ENCODE measurements around the gene PPP1R3F. TPM values are rescaled to one million over a fixed set of nuclear protein-coding genes. Genes with fewer than 3 reads are reported as not detected.

Gene PPP1R3F
- total RNA-seq, 1 donor from 2014 or later = 6.3 TPM

- Mint-ChIP-seq H3K4me3 (no peak overlapping the region), H3K27ac (no peak overlapping the region), H3K36me3 (ENCODE audit: low read depth) (peaks cover 21% of the 10 kb centered on the region), H3K27me3 (no peaks in the 10 kb centered on the region), H3K9me3 (no peaks in the 10 kb centered on the region), H3K4me1 (peaks cover 9% of the 10 kb centered on the region)
- DNase-seq = no peak
- intact Hi-C loops (cut with micrococcal nuclease) = no loop called here
Observed at GRCh38 chrX:49238735-49239134, 30.9 kb upstream of the PPP1R3F start.

GRCh38 chrX:49242545-49243066, 27.0 kb upstream of the PPP1R3F start:
- DNase-seq = no peak
- Mint-ChIP-seq H3K4me1 (no peaks in the 10 kb centered on the region), H3K36me3 (ENCODE audit: low read depth) (peaks cover 33% of the 10 kb centered on the region), H3K27ac (no peak overlapping the region), H3K9me3 (no peaks in the 10 kb centered on the region), H3K4me3 (no peak overlapping the region), H3K27me3 (no peaks in the 10 kb centered on the region)
- intact Hi-C loops (cut with micrococcal nuclease) = no loop called here

GRCh38 chrX:49243166-49243565, 26.4 kb upstream of the PPP1R3F start:
- Mint-ChIP-seq H3K4me1 (no peaks in the 10 kb centered on the region), H3K4me3 (no peak overlapping the region), H3K27ac (no peak overlapping the region), H3K27me3 (no peaks in the 10 kb centered on the region), H3K36me3 (ENCODE audit: low read depth) (peaks cover 33% of the 10 kb centered on the region), H3K9me3 (no peaks in the 10 kb centered on the region)
- intact Hi-C loops (cut with micrococcal nuclease) = no loop called here
- DNase-seq = no peak

- peaks cover 35% of the 10 kb centered on the region for H3K36me3 Mint-ChIP-seq (ENCODE audit: low read depth)
Observed at GRCh38 chrX:49244207-49244606, 25.4 kb upstream of the PPP1R3F start.

GRCh38 chrX:49246541-49246940, 23.1 kb upstream of the PPP1R3F start:
- no peaks in the 10 kb centered on the region for H3K9me3 Mint-ChIP-seq
- H3K36me3 Mint-ChIP-seq (ENCODE audit: low read depth) = peaks cover 33% of the 10 kb centered on the region

More at GRCh38 chrX:49244207-49244606, 25.4 kb upstream of the PPP1R3F start:
- H3K4me1 Mint-ChIP-seq = no peaks in the 10 kb centered on the region
- H3K27me3 Mint-ChIP-seq = no peaks in the 10 kb centered on the region
- H3K4me3 Mint-ChIP-seq = no peak overlapping the region
- no peak for DNase-seq
- intact Hi-C loops (cut with micrococcal nuclease) = no loop called here
- no peaks in the 10 kb centered on the region for H3K9me3 Mint-ChIP-seq
- H3K27ac Mint-ChIP-seq = no peak overlapping the region

GRCh38 chrX:49247346-49247745, 22.2 kb upstream of the PPP1R3F start:
- Mint-ChIP-seq H3K27me3 (no peaks in the 10 kb centered on the region), H3K36me3 (ENCODE audit: low read depth) (peaks cover 35% of the 10 kb centered on the region), H3K4me1 (peaks cover 6% of the 10 kb centered on the region), H3K4me3 (no peak overlapping the region), H3K9me3 (no peaks in the 10 kb centered on the region), H3K27ac (no peak overlapping the region)
- intact Hi-C loops (cut with micrococcal nuclease) = no loop called here
- no peak for DNase-seq

More at GRCh38 chrX:49246541-49246940, 23.1 kb upstream of the PPP1R3F start:
- H3K27me3 Mint-ChIP-seq = no peaks in the 10 kb centered on the region
- DNase-seq = no peak
- intact Hi-C loops (cut with micrococcal nuclease) = no loop called here
- peaks cover 6% of the 10 kb centered on the region for H3K4me1 Mint-ChIP-seq
- H3K4me3 Mint-ChIP-seq = no peak overlapping the region
- no peak overlapping the region for H3K27ac Mint-ChIP-seq

- Mint-ChIP-seq H3K4me1 (peaks cover 6% of the 10 kb centered on the region), H3K27ac (no peak overlapping the region), H3K9me3 (no peaks in the 10 kb centered on the region), H3K4me3 (no peak overlapping the region), H3K36me3 (ENCODE audit: low read depth) (peaks cover 37% of the 10 kb centered on the region), H3K27me3 (no peaks in the 10 kb centered on the region)
- DNase-seq = no peak
- intact Hi-C loops (cut with micrococcal nuclease) = no loop called here
Observed at GRCh38 chrX:49247916-49248811, 21.4 kb upstream of the PPP1R3F start.

GRCh38 chrX:49249071-49249470, 20.5 kb upstream of the PPP1R3F start:
- H3K9me3 Mint-ChIP-seq = no peaks in the 10 kb centered on the region
- no peaks in the 10 kb centered on the region for H3K27me3 Mint-ChIP-seq
- peaks cover 6% of the 10 kb centered on the region for H3K4me1 Mint-ChIP-seq
- H3K27ac Mint-ChIP-seq = no peak overlapping the region
- intact Hi-C loops (cut with micrococcal nuclease) = no loop called here
- no peak for DNase-seq
- H3K36me3 Mint-ChIP-seq (ENCODE audit: low read depth) = peaks cover 32% of the 10 kb centered on the region
- H3K4me3 Mint-ChIP-seq = no peak overlapping the region

- no peaks in the 10 kb centered on the region for H3K9me3 Mint-ChIP-seq
- DNase-seq = no peak
- peaks cover 28% of the 10 kb centered on the region for H3K36me3 Mint-ChIP-seq (ENCODE audit: low read depth)
- H3K4me3 Mint-ChIP-seq = no peak overlapping the region
- H3K27me3 Mint-ChIP-seq = no peaks in the 10 kb centered on the region
- intact Hi-C loops (cut with micrococcal nuclease) = no loop called here
- peaks cover 6% of the 10 kb centered on the region for H3K4me1 Mint-ChIP-seq
- H3K27ac Mint-ChIP-seq = no peak overlapping the region
Observed at GRCh38 chrX:49249616-49250015, 20.0 kb upstream of the PPP1R3F start.

GRCh38 chrX:49250066-49250465, 19.5 kb upstream of the PPP1R3F start:
- peaks cover 23% of the 10 kb centered on the region for H3K36me3 Mint-ChIP-seq (ENCODE audit: low read depth)
- H3K4me3 Mint-ChIP-seq = no peak overlapping the region
- no peaks in the 10 kb centered on the region for H3K9me3 Mint-ChIP-seq
- no peak overlapping the region for H3K27ac Mint-ChIP-seq
- peaks cover 6% of the 10 kb centered on the region for H3K4me1 Mint-ChIP-seq
- no peaks in the 10 kb centered on the region for H3K27me3 Mint-ChIP-seq
- intact Hi-C loops (cut with micrococcal nuclease) = no loop called here
- DNase-seq = no peak

GRCh38 chrX:49250578-49250977, 19.0 kb upstream of the PPP1R3F start:
- intact Hi-C loops (cut with micrococcal nuclease) = no loop called here
- no peaks in the 10 kb centered on the region for H3K9me3 Mint-ChIP-seq

GRCh38 chrX:49251325-49251724, 18.3 kb upstream of the PPP1R3F start:
- intact Hi-C loops (cut with micrococcal nuclease) = no loop called here
- H3K27ac Mint-ChIP-seq = no peak overlapping the region
- H3K27me3 Mint-ChIP-seq = no peaks in the 10 kb centered on the region
- no peak for DNase-seq
- H3K9me3 Mint-ChIP-seq = no peaks in the 10 kb centered on the region
- peaks cover 20% of the 10 kb centered on the region for H3K36me3 Mint-ChIP-seq (ENCODE audit: low read depth)
- H3K4me1 Mint-ChIP-seq = peaks cover 6% of the 10 kb centered on the region
- no peak overlapping the region for H3K4me3 Mint-ChIP-seq

More at GRCh38 chrX:49250578-49250977, 19.0 kb upstream of the PPP1R3F start:
- Mint-ChIP-seq H3K27ac (peak overlapping the region; percentile 49), H3K36me3 (ENCODE audit: low read depth) (peaks cover 22% of the 10 kb centered on the region), H3K4me3 (no peak overlapping the region), H3K4me1 (peaks cover 6% of the 10 kb centered on the region), H3K27me3 (no peaks in the 10 kb centered on the region)
- DNase-seq = no peak

GRCh38 chrX:49254639-49255038, 15.0 kb upstream of the PPP1R3F start:
- H3K27me3 Mint-ChIP-seq = no peaks in the 10 kb centered on the region
- H3K27ac Mint-ChIP-seq = no peak overlapping the region
- H3K4me3 Mint-ChIP-seq = no peak overlapping the region
- H3K9me3 Mint-ChIP-seq = no peaks in the 10 kb centered on the region
- H3K4me1 Mint-ChIP-seq = peaks cover 15% of the 10 kb centered on the region
- DNase-seq = no peak
- intact Hi-C loops (cut with micrococcal nuclease) = no loop called here
- H3K36me3 Mint-ChIP-seq (ENCODE audit: low read depth) = peaks cover 15% of the 10 kb centered on the region

GRCh38 chrX:49256268-49256995, 13.2 kb upstream of the PPP1R3F start:
- DNase-seq = no peak
- peaks cover 15% of the 10 kb centered on the region for H3K4me1 Mint-ChIP-seq
- no peaks in the 10 kb centered on the region for H3K9me3 Mint-ChIP-seq
- peaks cover 8% of the 10 kb centered on the region for H3K36me3 Mint-ChIP-seq (ENCODE audit: low read depth)
- intact Hi-C loops (cut with micrococcal nuclease) = no loop called here
- H3K27ac Mint-ChIP-seq = no peak overlapping the region
- H3K27me3 Mint-ChIP-seq = no peaks in the 10 kb centered on the region
- no peak overlapping the region for H3K4me3 Mint-ChIP-seq
